ENCODE data around the gene IPCEF1.
A peak's percentile ranks its signal among the peaks of the same experiment; 100 is the strongest.

The IPCEF1 gene

GRCh38 chr6:154295733-154296132 lies 60.9 kb downstream of the IPCEF1 start:
- DNase-seq (ENCODE audit: low spot score) = no peak

- no peak for DNase-seq (ENCODE audit: low spot score)
Observed at GRCh38 chr6:154292855-154293519, 63.6 kb downstream of the IPCEF1 start.

GRCh38 chr6:154292066-154292465 lies 64.5 kb downstream of the IPCEF1 start:
- DNase-seq (ENCODE audit: low spot score) = no peak

- DNase-seq (ENCODE audit: low spot score) = no peak
Observed at GRCh38 chr6:154289818-154290508, 66.6 kb downstream of the IPCEF1 start.

GRCh38 chr6:154285826-154286225 lies 70.8 kb downstream of the IPCEF1 start:
- DNase-seq (ENCODE audit: low spot score) = no peak

GRCh38 chr6:154284313-154284853 lies 72.2 kb downstream of the IPCEF1 start:
- DNase-seq (ENCODE audit: low spot score) = no peak

- no peak for DNase-seq (ENCODE audit: low spot score)
Observed at GRCh38 chr6:154280521-154280920, 76.1 kb downstream of the IPCEF1 start.

- no peak for DNase-seq (ENCODE audit: low spot score)
Observed at GRCh38 chr6:154277629-154278017, 79.0 kb downstream of the IPCEF1 start.

GRCh38 chr6:154276810-154277628 lies 79.6 kb downstream of the IPCEF1 start:
- peak; percentile 68 for DNase-seq (ENCODE audit: low spot score)

GRCh38 chr6:154274168-154274567 lies 82.4 kb downstream of the IPCEF1 start:
- no peak for DNase-seq (ENCODE audit: low spot score)

- DNase-seq (ENCODE audit: low spot score) = no peak
Observed at GRCh38 chr6:154268486-154268885, 88.1 kb downstream of the IPCEF1 start.

- DNase-seq (ENCODE audit: low spot score) = no peak
Observed at GRCh38 chr6:154267508-154268106, 89.0 kb downstream of the IPCEF1 start.

- no peak for DNase-seq (ENCODE audit: low spot score)
Observed at GRCh38 chr6:154266560-154267099, 90.0 kb downstream of the IPCEF1 start.

- no peak for DNase-seq (ENCODE audit: low spot score)
Observed at GRCh38 chr6:154261688-154262397, 94.8 kb downstream of the IPCEF1 start.

GRCh38 chr6:154258064-154258757 lies 98.4 kb downstream of the IPCEF1 start:
- DNase-seq (ENCODE audit: low spot score) = no peak

- no peak for DNase-seq (ENCODE audit: low spot score)
Observed at GRCh38 chr6:154257067-154257466, 99.5 kb downstream of the IPCEF1 start.

- no peak for DNase-seq (ENCODE audit: low spot score)
Observed at GRCh38 chr6:154252678-154253077, 103.9 kb downstream of the IPCEF1 start.

- DNase-seq (ENCODE audit: low spot score) = no peak
Observed at GRCh38 chr6:154251116-154251515, 105.5 kb downstream of the IPCEF1 start.

- peak; percentile 64 for DNase-seq (ENCODE audit: low spot score)
Observed at GRCh38 chr6:154249499-154250298, 106.9 kb downstream of the IPCEF1 start.
